Stimulated activated CD4-positive, alpha-beta T cell treated with anti-CD3 and anti-CD28 coated beads, Interleukin-12 subunit alpha, Interleukin-12 subunit beta, amount 100 ng/mL, for 24 hours (primary cell): Measurements from ENCODE around the gene MYF5.

ENCODE experiments used
- DNase-seq, 2 experiments: peaks; one replicate each; pipeline ENCODE4 v3.0.0-alpha.2; 2020; ENCODE audit warnings: low read depth in 2 of 2

MYF5 gene

GRCh38 chr12:80766210-80766609 lies 49.5 kb downstream of the MYF5 start:
- DNase-seq: no peak

- no peak for DNase-seq
These were observed 50.2 kb downstream of the MYF5 start for GRCh38 chr12:80766897-80767296.
